Body of pancreas (tissue), 4 donors: ENCODE data around the gene MORN2. TPM values are rescaled to one million over a fixed set of nuclear protein-coding genes. Genes with fewer than 3 reads are reported as not detected.
"Not testable (repeated sequence)": the region's sequence is repeated elsewhere in the genome, so short reads cannot be mapped to it uniquely, and the experiment has no call there.

Source experiments
- ATAC-seq: fragments of 150-250 bp; one replicate; pipeline ENCODE4 v1.9.1; 2016
- DNase-seq, 4 donors: peaks; one replicate each; pipeline ENCODE4 v3.0.0-alpha.2; 2019
- H3K27ac ChIP-seq, 4 donors: fragments of 200-600 bp; sonication (generic); 1 replicate in 3 of 4; 2 replicates in 1 of 4; pipeline versions ENCODE4 v1.5.1 to v1.6.1; 2016 to 2019; ENCODE audit warnings: mild to moderate bottlenecking in 1 of 4, mixed read lengths in 1 of 4, moderate library complexity in 1 of 4
- H3K27me3 ChIP-seq, 2 donors: fragments of 200-600 bp; sonication (generic); one replicate each; pipeline ENCODE4 v1.6.0; 2016; ENCODE audit warnings: mild to moderate bottlenecking in 1 of 2
- H3K36me3 ChIP-seq, 2 donors: fragments of 200-600 bp; sonication (generic); replicated peaks in 1 of 2; 2 replicates each; pipeline ENCODE4 v1.5.1; 2016; ENCODE audit warnings: low read depth in 2 of 2; ENCODE audit not compliant: insufficient read depth in 1 of 2
- H3K4me1 ChIP-seq: fragments of 200-600 bp; sonication (generic); one replicate; pipeline ENCODE4 v1.6.0; 2016
- H3K4me3 ChIP-seq, 2 donors: fragments of 200-600 bp; sonication (generic); 1 replicate in 1 of 2; 2 replicates in 1 of 2; pipeline ENCODE4 v1.5.1; 2016 to 2019
- H3K9me3 ChIP-seq, 3 donors: fragments of 200-600 bp; sonication (generic); 1 replicate in 2 of 3; 2 replicates in 1 of 3; pipeline ENCODE4 v1.5.1; 2016
- POLR2A ChIP-seq, 3 donors: fragments of 450-650 bp; IDR thresholded peaks; one replicate each; pipeline ENCODE4 v1.6.1; 2016; ENCODE audit warnings: antibody characterized with exemption in 3 of 3, mild to moderate bottlenecking in 2 of 3
- WGBS, 2 donors: methylation state at CpG; one replicate each; pipeline ENCODE4 v1.1.5; 2017; 5-methylcytosine and 5-hydroxymethylcytosine counted together
- intact Hi-C: fragments of 100-400 bp; cut with DNase I; formaldehyde crosslinking; loops from one replicate; pipeline ENCODE4 v1.15.1; 2023
- total RNA-seq, 2 donors: library from RNA; depleted of rRNA; stranded (reverse); fragments of >200 nt; gene quantifications; one replicate each; pipeline ENCODE4 v1.1.0, GENCODE V29; 2016
- TF ChIP-seq, protein P1 (sequence below), 7 experiments: fragments of 450-650 bp in 4 of 7; fragments of 200-600 bp in 3 of 7; sonication (generic) in 3 of 7; IDR thresholded peaks; one replicate each; pipeline ENCODE4 v1.5.1; 2016 to 2019; ENCODE audit warnings: antibody characterized with exemption in 7 of 7

Gene MORN2
- total RNA-seq: 10 to 100 TPM in 1 of 2 donors, 1 to 10 TPM in 1; 3.4 to 15.5 TPM

DNA sequence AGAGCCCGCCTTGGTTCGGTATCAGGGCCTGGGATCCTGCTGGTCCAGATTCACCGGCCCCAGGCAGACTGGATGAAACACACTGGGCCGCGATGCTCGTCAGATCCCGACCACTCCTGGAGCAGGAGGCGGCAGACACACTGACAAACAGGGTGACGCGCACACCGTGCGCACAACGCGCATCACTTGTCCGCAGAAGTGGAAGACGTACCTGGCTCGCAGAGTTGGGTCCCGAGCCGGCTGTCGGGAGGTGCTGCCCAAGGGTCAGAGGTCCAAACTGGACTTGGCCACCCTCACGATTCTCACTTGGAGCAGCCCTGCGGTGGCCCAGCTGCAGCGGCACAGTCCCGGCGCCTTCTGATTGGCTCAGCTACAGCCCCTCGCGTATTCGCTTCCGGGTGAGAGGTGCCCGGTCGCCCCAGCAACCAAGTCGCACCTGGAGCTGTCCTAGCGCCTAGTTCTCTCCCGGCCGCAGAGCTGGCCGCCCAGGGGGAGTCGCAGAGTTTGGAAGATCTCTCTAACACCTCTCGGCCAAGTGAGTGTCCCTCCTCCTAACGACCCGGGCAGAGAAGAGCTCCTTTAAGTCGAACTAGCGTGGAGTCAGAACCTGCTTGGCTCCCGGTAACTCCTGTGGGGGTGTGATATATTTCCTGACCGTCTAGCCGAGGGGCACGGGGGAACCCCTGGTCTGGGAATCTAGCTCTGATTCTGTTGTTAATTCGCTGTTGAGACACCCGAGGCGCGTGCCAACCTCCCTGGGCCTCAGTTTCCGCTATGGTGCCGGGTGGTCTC lies at the start of gene MORN2, which contains the start of gene DHX57:
Gene MORN2, plus strand, starts transcription at position 401 of the 792 bp plus-strand sequence.
Gene DHX57, minus strand, starts transcription at position 359 of the 792 bp plus-strand sequence. CDS start 7,529 bp downstream, outside the sequence.
- peak in 2 of 3 donors; percentile 50 to 58 for TF ChIP-seq POLR2A (IDR thresholded peaks at IDR 0.05)
- TF ChIP-seq, protein P1, sequence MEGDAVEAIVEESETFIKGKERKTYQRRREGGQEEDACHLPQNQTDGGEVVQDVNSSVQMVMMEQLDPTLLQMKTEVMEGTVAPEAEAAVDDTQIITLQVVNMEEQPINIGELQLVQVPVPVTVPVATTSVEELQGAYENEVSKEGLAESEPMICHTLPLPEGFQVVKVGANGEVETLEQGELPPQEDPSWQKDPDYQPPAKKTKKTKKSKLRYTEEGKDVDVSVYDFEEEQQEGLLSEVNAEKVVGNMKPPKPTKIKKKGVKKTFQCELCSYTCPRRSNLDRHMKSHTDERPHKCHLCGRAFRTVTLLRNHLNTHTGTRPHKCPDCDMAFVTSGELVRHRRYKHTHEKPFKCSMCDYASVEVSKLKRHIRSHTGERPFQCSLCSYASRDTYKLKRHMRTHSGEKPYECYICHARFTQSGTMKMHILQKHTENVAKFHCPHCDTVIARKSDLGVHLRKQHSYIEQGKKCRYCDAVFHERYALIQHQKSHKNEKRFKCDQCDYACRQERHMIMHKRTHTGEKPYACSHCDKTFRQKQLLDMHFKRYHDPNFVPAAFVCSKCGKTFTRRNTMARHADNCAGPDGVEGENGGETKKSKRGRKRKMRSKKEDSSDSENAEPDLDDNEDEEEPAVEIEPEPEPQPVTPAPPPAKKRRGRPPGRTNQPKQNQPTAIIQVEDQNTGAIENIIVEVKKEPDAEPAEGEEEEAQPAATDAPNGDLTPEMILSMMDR (IDR thresholded peaks at IDR 0.05): no peak
- Histone ChIP-seq H3K4me3 (peak within 1 kb of the TSS; percentile 29 to 96), H3K4me1 (peaks cover 16% of the 10 kb centered on the region), H3K27ac (peak within 1 kb of the TSS; percentile 0 to 74 (median 56)), H3K36me3 (peaks cover 0 to 2% of the 10 kb centered on the region in 2 donors), H3K27me3 (no peaks in the 10 kb centered on the region), H3K9me3 (no peaks in the 10 kb centered on the region)
- intact Hi-C loops: no loop called here
- WGBS, 2 donors: 0 to 6% methylated on average over 4 to 52 of the region's 52 CpGs
- peak; percentile 100 for ATAC-seq
- DNase-seq: peak; percentile 88 to 92 (median 90)

DNA sequence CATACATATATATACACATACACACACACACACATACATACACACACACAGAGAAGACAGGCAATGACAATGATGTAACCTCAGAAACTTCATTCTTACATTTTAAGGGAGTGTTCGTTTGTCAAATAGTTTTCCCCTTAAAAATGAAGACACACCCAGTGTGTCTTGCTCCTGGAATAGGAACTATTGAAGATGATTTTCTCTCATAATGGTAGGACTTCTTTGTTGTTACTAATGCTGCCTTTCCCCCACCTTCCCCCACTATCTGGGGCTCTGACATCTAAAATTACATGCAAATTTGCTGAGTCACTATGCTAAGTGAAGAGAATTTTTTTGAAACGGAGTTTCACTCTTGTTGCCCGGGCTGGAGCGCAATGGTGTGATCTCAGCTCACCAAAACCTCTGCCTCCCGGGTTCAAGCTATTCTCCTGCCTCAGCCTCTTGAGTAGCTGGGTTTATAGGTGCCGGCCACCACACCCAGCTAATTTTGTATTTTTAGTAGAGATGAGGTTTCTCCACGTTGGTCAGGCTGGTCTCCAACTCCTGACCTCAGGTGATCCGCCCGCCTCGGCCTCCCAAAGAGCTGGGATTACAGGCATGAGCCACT lies 48.1 kb upstream of the MORN2 start:
- not testable (repeated sequence) for H3K4me3 ChIP-seq

GRCh38 chr2:38828460-38828859 lies 47.3 kb upstream of the MORN2 start:
- Histone ChIP-seq H3K4me1 (no peaks in the 10 kb centered on the region), H3K9me3 (no peaks in the 10 kb centered on the region), H3K36me3 (peaks cover 0 to 7% of the 10 kb centered on the region in 2 donors), H3K27ac (no peak overlapping the region), H3K27me3 (no peaks in the 10 kb centered on the region), H3K4me3 (no peak overlapping the region)
- TF ChIP-seq, protein P1 (IDR thresholded peaks at IDR 0.05): no peak
- no peak for TF ChIP-seq POLR2A (IDR thresholded peaks at IDR 0.05)
- intact Hi-C loops: no loop called here
- WGBS, 2 donors: 83 to 86% methylated on average over 4 of the region's 4 CpGs
- ATAC-seq: no peak
- no peak for DNase-seq

More for the DNA sequence above, 48.1 kb upstream of the MORN2 start:
- DNase-seq, H3K4me1 ChIP-seq, ATAC-seq, intact Hi-C loops, H3K36me3 ChIP-seq, H3K27ac ChIP-seq, H3K27me3 ChIP-seq, H3K9me3 ChIP-seq: not testable (repeated sequence)
- 83 to 90% methylated on average over 9 to 10 of the region's 10 CpGs for WGBS, 2 donors

DNA sequence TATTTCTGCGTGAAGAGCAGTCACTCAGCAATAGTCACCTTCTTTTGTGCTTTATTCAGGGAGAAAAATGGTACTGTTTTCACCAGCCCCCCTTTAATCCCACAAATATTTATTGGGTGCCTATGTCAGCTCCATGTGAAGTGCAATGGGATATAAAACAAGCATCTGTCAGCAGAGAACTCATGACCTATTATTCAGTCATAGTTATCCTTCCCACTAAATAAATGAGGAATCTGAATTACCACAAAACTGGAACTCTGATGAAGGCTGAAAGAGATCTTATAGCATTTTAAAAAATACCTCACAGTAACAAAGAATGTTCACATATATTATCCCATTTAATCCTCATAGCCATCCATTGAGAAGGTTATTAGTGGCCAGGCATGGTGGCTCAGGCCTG lies 45.8 kb upstream of the MORN2 start:
- Histone ChIP-seq H3K4me1 (no peaks in the 10 kb centered on the region), H3K27ac (no peak overlapping the region)
- no peak for ATAC-seq

More for the DNA sequence above, 45.8 kb upstream of the MORN2 start:
- H3K36me3 ChIP-seq: peaks cover 0 to 5% of the 10 kb centered on the region in 2 donors
- no peaks in the 10 kb centered on the region for H3K27me3 ChIP-seq
- no peaks in the 10 kb centered on the region for H3K9me3 ChIP-seq
- no peak overlapping the region for H3K4me3 ChIP-seq
- DNase-seq: no peak
- TF ChIP-seq, protein P1 (IDR thresholded peaks at IDR 0.05): no peak
- TF ChIP-seq POLR2A (IDR thresholded peaks at IDR 0.05): no peak
- 94 to 96% methylated on average over 1 of the region's 1 CpG for WGBS, 2 donors
- intact Hi-C loops: no loop called here
